ENCODE data around the gene PTGDS.
A peak's percentile ranks its signal among the peaks of the same experiment; 100 is the strongest.

The PTGDS gene

GRCh38 chr9:136992819-136993369 is 15.6 kb downstream of the PTGDS start:
- no peak for DNase-seq

DNA sequence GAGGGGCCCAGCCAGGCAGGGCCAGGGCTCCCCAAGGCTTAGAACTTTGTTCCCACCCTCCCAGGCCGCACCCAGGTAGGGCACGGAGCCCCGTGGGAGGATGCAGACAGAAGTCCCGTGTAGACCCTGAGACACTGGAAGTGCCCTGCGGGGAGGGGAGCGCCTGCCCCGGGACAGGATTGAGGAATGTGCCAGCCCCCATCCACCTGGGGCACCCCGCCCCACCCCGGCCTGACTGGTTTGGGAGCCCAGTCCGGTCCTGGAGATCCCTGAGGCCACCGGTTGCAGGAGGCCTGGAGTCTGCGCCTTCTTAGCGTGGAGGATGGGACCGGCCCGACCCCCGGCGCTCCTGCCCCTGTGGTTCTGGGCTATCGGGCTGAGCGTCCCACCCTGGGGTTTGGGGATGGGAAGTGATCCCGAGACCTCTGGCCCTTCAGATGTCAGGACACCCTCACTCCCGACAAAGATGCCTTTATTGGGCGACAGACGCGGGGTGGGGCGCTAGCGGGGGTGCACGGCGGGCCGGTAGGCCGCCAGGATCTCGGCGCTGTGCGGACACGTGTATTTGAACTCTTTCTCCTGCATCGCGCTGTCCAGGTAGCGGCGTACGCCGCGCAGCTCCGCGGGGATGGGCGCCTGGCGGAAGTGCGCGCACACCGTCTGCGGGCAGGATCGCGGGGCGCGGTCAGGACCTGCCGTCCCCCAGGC is 17.0 kb downstream of the PTGDS start:
- DNase-seq, result no peak

- no peak for DNase-seq
Measured at GRCh38 chr9:136994888-136995230, 17.6 kb downstream of the PTGDS start.

- DNase-seq, result no peak
Measured at GRCh38 chr9:136995362-136995761, 18.1 kb downstream of the PTGDS start.

DNA sequence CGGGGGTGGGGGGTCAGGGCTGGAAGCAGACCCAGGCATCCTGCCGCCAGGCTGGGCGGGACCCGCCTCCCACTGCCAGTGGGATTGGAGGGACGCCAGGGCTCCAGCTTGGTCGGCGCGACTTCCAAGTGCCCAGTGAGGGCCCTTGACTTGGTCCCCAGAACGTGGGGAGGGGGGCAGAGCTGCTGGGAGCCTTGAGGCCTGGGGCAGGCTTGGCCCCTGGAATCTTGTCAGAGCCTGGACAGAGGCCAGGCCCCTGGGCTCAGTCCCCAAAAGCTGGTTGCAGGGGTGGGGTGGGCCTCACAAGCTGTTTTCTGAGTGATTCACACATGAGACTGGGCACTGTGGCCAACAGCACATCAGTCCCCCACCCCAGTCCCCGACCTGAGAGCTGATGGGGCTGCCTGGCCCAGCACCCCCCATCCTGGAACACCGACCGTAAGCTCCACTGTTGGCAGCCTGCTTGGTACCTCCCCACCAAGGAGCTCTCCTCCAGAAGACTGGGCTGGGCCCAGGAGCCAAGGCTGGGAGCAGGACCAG is 18.5 kb downstream of the PTGDS start:
- peak; percentile 55 for DNase-seq

- peak; percentile 74 for DNase-seq
Measured at GRCh38 chr9:136996361-136997292, 19.3 kb downstream of the PTGDS start, which contains the start of gene CLIC3. Gene CLIC3 (minus strand): TSS chr9:136996568. CDS start chr9:136996543, 25 bp downstream.

- no peak for DNase-seq
Measured at GRCh38 chr9:136997371-136997770, 20.1 kb downstream of the PTGDS start.

GRCh38 chr9:136997830-136998234 is 20.5 kb downstream of the PTGDS start:
- no peak for DNase-seq

DNA sequence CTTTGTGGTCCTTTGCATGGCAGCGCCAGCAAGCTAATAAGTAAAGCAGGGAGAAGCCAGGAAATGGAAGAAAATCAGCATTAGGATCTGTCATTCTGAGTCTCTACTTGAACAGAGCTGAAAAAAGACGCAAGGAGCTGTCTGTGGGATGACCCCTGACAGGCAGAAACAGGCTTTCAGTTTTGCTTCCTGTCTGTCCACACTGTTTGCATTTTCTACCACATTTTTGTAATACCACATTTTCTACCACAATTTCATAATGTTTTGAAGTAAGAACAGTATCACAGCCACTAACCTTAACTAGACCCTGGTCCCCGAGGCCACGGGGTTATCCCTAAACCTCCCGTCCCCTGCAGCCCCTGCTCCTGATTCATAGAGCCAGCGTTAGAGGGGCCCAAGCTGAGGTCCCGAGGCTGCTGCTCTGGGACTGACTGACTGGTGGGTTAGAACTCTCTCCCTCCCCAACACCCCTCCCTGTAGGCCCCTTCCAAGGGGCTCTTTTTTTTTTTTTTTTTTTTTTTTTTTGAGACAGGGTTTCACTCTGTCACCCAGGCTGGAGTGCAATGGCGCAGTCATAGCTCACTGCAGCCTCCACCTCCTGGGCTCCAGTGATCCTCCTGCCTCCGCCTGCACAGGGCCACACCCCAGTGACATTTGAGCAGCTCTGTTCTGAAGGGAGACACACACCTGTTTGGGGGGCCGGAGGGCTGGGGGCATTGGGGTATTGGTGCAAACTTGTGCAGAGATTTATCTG is 23.1 kb downstream of the PTGDS start:
- DNase-seq, result no peak

GRCh38 chr9:137001857-137002645 is 24.7 kb downstream of the PTGDS start:
- DNase-seq, result no peak

DNA sequence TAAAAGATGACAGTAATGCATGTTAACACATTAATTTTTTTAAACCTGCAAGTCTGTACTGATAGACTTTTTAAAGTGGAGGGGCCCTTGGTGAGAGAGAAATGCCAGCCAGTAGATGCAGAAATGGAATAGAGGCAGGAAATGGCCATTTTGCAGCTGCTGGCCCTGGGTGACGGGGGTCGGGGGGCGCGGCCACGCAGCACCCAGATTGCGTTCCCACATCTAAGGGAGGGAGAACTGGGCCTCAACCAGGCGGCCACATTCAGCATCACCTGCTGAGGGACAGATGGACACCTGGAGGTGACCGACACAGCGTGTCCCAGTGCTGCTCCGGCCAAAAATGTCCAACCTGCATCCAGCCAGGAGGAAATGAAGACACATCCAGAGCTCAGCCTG is 25.3 kb downstream of the PTGDS start:
- no peak for DNase-seq

- DNase-seq, result peak; percentile 37
Measured at GRCh38 chr9:137004285-137004684, 27.0 kb downstream of the PTGDS start.

DNA sequence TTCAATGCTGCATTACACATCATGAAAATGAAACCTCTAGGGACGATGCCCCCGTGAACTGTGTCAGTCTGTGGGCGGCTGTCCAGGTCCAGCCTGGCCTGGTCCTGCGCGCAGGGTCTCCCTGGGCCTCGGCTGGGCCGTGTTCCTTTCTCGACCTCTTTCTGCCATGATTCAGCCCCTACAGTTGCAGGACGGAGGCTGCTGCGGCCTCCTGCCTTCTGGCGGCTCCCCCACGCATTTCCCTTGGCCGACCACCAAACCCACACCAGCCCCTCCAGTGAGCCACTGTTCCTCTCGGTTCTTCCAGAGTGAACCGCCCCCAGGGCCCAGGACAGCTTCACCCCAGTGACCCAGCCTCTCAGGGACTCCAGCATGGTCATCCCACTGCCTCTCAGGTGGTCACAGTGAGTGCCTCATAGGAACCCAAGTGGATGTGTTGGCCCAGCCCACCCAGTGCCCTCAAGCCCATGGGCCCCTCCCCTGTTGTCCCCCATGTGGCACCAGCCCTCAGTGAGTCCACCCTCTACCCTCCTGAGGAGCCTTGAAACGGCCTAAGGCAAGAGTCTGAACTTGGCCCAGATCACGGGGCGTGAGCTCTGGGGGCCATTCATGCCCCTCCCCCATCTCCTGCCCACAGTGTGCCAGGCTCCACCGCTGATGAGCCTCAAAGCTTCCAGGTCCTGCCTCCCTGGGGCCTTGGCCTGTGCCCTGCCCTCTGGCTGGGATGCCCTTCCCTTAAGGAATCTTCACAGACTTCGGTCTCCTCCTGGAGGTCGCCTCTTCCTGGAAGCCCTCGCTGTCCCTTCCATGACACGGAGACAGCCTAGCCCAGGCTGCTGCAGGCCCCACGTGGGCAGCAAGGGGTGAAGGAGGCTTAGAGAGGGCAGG is 29.1 kb downstream of the PTGDS start:
- DNase-seq, result peak; percentile 20

- DNase-seq, result peak; percentile 72
Measured at GRCh38 chr9:137007108-137007815, 30.0 kb downstream of the PTGDS start.

DNA sequence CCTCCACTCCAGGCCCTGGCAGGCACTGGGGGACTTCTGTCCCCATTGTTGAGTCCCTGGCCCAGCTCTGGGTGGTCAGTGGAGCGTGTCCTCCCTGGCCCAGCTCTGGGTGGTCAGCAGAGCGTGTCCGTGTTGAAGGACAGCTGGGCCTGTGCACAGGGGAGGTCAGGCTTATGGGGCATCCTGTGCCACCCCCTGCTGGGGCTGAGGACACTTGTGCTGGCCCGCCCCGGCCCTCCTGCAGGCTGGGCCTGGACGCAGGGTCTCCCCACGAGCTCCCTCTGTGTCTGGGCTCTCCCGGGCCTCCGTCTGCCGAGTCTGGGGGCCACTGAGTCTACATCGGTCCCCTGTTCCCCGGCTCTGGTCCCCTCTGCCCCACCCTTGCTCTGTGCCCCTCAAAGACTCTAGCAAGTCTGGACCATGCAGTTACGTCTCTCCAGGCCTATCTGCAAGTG is 30.5 kb downstream of the PTGDS start:
- DNase-seq, result no peak

DNA sequence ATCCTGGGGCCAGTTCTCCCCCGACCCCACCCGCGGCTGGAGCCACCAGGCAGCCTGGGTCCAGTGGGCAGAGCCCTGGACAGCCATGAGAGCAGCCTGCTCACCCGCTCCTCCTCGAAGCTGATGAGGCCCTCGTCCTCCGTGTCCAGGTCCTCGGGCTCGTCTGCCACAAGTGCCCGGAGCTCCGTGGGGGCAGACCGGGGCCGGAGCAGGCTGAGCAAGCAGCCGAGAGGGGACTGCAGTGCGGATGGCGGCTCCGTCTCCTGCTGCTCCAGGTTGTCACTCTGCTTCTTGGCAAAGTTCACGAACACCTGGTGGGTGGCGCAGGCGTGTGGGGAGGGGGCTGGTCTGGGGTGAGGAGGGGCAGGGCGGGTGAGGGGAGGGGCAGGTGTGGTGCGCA is 31.0 kb downstream of the PTGDS start:
- DNase-seq, result no peak

DNA sequence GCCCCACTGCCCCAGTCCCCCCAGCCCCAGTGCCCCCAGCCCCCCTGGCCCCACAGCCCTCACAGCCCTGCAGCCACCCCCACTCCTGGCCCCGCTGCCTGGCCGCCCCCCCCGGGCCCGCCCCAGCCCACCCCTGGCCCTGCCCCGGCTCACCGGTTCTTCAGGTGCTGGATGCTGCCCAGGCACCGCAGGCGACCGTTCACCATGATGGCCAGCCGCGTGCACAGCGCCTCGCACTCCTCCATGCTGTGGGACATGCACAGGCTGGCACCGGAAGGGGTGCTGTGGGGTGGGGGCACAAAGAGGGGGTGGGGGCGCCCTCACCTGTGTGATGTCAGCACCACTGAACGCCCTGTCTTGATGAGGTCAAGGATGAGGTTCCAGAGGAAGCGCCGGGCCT is 31.9 kb downstream of the PTGDS start:
- no peak for DNase-seq

DNA sequence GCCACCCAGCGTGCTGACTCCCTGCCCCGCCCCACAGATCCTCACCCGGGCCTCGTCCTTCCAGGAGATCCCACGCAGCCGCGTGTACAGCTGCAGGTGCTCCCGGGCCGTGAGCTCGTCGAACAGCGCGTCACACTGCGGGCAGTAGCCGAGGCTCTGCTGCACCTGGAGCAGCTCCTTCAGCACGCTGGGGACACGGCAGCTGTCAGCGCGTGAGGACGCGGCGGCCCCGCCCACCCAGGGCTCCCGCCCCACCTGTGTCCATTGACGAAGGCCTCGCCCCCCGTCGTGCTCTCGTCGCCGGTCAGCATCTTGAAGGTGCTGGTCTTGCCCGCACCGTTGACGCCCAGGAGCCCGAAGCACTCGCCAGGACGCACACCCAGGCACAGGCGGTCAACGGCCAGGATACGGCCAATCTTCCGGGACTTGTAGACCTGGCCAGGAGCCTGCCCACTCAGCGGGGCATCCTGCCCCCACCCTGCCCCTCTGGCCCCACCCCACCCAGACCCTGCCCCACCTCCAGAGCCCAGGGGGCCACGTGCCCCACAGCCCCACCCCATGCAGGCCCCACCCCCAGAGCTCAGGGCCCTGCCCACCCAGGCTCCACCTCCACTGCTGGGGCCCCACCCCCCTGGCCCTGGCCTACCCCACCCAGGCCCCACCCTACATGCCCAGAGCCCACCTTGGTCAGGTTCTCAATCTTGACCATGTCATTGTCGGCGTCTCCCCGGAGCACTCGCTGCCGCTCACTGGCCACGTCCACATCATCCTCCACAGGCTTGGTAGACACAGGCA is 32.8 kb downstream of the PTGDS start:
- no peak for DNase-seq

GRCh38 chr9:137011156-137011555 is 33.9 kb downstream of the PTGDS start:
- no peak for DNase-seq
